COR-L47 (cell line): ENCODE results near the gene POLR1A.

Experiments used
- DNase-seq: peaks from one replicate; lab custom pipeline; 2025; lab: John Stamatoyannopoulos, UW

The POLR1A gene

GRCh38 chr2:86037795-86038192, 67.9 kb downstream of the POLR1A start:
- DNase-seq: no peak

DNA sequence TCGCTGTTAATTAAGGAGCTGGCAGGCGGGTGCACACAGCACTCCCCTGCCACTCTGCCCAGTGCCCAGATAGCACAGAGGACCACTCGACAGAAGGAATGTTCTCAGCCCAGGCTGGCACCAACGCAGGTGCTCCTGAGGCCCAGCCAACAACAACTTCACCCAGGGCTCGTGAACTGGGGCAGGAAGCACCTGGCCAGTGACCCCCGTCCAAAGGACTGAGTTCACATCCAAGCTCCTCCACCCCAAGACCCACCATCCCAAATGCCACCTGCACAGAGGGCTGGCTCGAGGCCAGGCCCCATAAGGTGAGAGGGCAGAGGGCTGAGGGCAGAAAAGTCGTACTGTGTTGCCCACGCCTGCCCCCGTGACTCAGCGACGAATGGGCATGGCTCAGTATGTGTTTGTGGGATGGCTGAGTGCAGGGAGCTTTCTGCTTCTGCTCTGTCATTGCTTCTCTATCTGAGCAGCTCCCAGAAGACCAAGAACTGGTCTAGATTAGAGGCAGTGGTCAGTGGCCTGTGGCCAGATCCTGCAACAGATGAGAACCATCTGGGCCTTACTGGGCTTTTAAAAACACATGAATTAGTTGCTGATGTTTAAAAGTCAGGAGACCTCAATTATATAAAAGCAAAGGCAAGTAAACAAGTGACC, 68.4 kb downstream of the POLR1A start:
- DNase-seq: no peak

GRCh38 chr2:86036669-86037138, 69.0 kb downstream of the POLR1A start:
- DNase-seq: no peak

- peak; percentile 95 for DNase-seq
Observed at GRCh38 chr2:86035883-86036668, 69.6 kb downstream of the POLR1A start.

GRCh38 chr2:86035376-86035882, 70.3 kb downstream of the POLR1A start:
- DNase-seq: no peak

GRCh38 chr2:86033751-86034692, 71.7 kb downstream of the POLR1A start:
- DNase-seq: no peak

DNA sequence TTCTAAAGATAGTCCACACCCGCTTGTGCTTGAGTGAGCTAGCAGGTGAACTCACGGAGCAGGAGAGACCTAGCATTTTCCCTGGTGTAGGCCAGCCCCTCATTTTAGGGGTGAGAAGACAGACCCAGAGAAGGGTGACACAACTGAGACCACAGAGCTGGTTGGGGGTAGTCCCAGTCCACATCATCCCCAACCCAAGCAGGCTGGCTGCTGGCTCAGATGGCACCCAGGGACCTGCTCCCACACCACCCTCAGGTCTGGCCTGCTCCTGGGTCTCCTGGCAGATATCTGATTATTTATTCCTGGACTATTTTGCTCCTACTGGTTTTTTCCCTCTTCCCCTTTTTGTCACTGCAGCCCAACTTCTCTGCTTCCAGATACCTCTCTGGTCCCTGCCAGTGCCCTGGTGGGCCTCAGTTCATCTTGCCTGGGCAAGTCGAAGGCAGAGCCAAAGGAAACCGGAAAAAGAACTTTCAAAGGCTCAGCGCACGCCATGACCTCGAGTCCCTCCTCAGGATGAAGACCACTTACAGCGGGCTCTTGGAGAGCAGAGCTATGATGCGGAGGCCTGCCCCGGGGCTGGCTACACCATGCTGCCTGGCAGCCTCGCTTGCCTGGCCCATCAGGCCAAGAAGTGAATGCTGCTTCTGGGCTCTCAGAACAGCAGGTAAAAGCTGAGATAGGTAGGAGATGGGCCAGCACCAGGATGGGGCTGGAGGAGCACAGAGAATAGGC, 72.7 kb downstream of the POLR1A start:
- DNase-seq: no peak

GRCh38 chr2:86031606-86032005, 74.1 kb downstream of the POLR1A start:
- DNase-seq: no peak

DNA sequence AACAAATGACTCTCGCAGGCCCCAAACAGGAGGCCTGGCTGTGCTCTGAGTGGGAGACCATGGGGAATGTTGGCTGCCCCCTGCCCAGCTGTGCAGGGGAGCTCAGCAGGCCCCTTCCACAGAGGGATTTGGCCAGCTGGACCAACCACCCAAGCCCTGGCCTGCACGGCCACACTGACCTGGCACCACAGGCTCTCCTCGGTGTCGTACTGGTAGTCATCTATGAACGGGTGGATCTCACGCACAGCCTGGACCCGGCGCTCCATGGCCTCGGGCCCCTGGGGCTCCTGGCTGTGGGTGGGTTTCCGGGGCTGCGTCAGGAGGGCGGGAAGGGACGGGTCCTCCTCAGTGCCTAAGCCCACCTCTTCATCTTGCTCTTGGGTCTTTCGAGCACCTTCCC, 74.5 kb downstream of the POLR1A start:
- DNase-seq: no peak

GRCh38 chr2:86029873-86030272, 75.8 kb downstream of the POLR1A start:
- DNase-seq: no peak

DNA sequence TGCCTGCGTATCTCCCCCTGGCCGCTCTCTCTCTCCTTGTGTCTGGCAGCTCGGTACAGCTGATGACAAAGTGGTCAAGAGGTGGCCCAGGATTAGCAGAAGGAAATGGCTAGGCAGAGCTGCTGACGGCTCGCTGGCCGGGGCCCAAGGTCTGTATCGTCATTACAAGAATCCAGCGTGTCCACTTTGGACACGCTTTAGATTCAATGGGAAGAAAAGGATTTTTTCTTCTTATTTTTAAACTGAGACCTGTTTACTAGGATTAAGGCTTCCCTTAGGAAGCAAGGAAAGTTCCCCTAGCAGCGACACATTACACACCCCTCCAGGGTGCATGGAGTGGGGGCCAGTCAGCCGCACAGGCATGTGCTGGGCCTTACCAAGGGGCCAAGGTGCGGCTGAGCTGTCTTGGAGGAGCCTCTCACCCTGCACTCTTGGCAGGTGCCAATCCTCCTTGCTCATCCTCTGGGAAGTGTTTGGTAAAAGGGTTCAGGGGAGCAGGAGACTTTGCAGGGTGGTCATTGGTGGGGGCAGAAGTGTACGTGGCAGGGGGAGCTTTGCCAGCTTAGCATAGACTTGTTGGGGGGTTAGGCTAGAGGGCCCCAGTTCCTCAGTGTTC, 76.8 kb downstream of the POLR1A start:
- no peak for DNase-seq

GRCh38 chr2:86027922-86028765, 77.5 kb downstream of the POLR1A start:
- no peak for DNase-seq

DNA sequence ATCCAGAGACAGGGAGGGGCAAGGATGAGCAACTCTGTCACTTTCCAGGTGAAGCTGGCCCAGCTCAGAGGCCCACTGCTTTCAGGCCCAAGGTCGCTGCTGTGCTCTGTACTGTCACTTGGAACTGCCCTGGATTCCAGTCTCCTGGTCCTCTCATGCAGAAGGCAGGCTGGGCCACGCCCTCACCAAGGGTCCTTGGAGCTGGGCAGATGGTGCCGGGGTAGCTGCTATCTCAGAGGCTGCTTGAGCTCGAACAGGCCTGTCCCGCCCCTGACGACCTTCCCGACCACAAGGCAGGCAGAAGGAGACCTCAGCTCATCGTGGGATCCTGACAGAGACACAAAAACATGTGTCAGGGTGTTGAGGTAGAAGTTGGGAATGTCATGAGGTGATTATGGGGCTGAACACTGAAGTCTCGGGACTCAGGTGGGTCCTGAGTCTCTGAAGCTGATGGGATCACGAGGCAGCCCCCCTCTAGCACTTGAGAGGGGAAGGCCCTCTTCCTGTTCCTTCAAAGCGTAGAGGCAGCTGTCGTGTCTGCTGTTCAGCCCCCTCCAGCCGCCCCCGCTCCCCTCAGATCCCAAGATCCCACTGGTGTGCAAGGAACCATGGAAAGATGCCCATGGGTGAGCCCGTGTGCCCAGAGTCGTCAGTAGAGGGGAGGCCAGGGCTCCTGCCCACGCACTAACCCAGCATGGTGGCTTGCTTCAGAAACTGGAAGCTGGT, 78.3 kb downstream of the POLR1A start:
- DNase-seq: no peak

DNA sequence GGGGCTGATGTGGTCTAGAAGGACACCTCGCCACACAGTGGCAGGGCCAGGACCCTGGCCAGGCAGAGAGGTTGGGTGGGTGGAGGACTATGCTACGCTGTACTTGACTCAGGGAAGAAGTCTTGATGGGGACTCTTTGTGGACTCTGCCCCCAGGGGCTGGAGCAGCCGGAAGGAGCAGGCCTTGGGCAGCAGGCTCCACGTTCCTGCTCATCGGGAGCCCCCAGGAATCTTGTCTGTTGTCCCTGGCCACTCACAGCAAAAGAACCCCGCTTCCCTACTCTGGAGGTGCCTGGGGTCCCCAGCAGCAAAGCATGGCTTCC, 79.0 kb downstream of the POLR1A start:
- no peak for DNase-seq

- no peak for DNase-seq
Observed at GRCh38 chr2:86025976-86026743, 79.5 kb downstream of the POLR1A start.

GRCh38 chr2:86025229-86025820, 80.4 kb downstream of the POLR1A start:
- DNase-seq: no peak

- DNase-seq: no peak
Observed at GRCh38 chr2:86023366-86023712, 82.3 kb downstream of the POLR1A start.

GRCh38 chr2:86022661-86023365, 82.9 kb downstream of the POLR1A start:
- DNase-seq: no peak
